Smooth muscle cell (in vitro differentiated cells): Measurements from ENCODE around the gene HES5. TPM values are rescaled to one million over a fixed set of nuclear protein-coding genes. Genes with fewer than 3 reads are reported as not detected.

Experiments used
- DNase-seq: peaks from one replicate; lab custom pipeline; 2025; ENCODE audit not compliant: unreplicated experiment; lab: John Stamatoyannopoulos, UW
- H2AFZ ChIP-seq: fragments of 200-600 bp; sonication (generic); 2 replicates; pipeline ENCODE4 v1.6.0; 2016; ENCODE audit warnings: antibody characterized with exemption, low read depth, mild to moderate bottlenecking
- H3F3A ChIP-seq: fragments of 200-600 bp; sonication (generic); 2 replicates; pipeline ENCODE4 v1.6.0; 2017; ENCODE audit warnings: antibody characterized with exemption, low read depth
- H3K27ac ChIP-seq: fragments of 200-600 bp; sonication (generic); 2 replicates; pipeline ENCODE4 v1.5.1; 2016; ENCODE audit warnings: low read depth, mild to moderate bottlenecking
- H3K27me3 ChIP-seq: fragments of 200-600 bp; sonication (generic); 2 replicates; pipeline ENCODE4 v1.6.1; 2016; ENCODE audit warnings: low read depth, mild to moderate bottlenecking
- H3K36me3 ChIP-seq: fragments of 200-600 bp; sonication (generic); 2 replicates; pipeline ENCODE4 v1.5.1; 2016; ENCODE audit warnings: low read depth
- H3K4me1 ChIP-seq: fragments of 200-600 bp; sonication (generic); 2 replicates; pipeline ENCODE4 v1.5.1; 2016; ENCODE audit warnings: low read depth
- H3K4me2 ChIP-seq: fragments of 200-600 bp; sonication (generic); 2 replicates; pipeline ENCODE4 v1.6.0; 2016; ENCODE audit warnings: mild to moderate bottlenecking
- H3K4me3 ChIP-seq: fragments of 200-600 bp; sonication (generic); 2 replicates; pipeline ENCODE4 v1.5.1; 2016; ENCODE audit warnings: mild to moderate bottlenecking
- H3K79me2 ChIP-seq: fragments of 200-600 bp; sonication (generic); 2 replicates; pipeline ENCODE4 v1.6.0; 2016; ENCODE audit warnings: low read depth, mild to moderate bottlenecking
- H3K9ac ChIP-seq: fragments of 200-600 bp; sonication (generic); 2 replicates; pipeline ENCODE4 v1.6.0; 2016; ENCODE audit warnings: low read depth
- H3K9me3 ChIP-seq: fragments of 200-600 bp; sonication (generic); replicated peaks from 2 replicates; pipeline ENCODE4 v1.5.1; 2016; ENCODE audit warnings: low read depth
- H4K20me1 ChIP-seq: fragments of 200-600 bp; sonication (generic); 2 replicates; pipeline ENCODE4 v1.6.0; 2016; ENCODE audit warnings: low read depth
- CTCF ChIP-seq: fragments of 200-600 bp; sonication (generic); IDR thresholded peaks from 2 replicates; pipeline ENCODE4 v1.5.1; 2017; ENCODE audit warnings: borderline replicate concordance, mild to moderate bottlenecking, antibody characterized with exemption; ENCODE audit not compliant: insufficient read depth, poor library complexity, severe bottlenecking
- WGBS: methylation state at CpG from one replicate; pipeline ENCODE4 v1.1.7; 2016; ENCODE audit warnings: low lambda C conversion rate; 5-methylcytosine and 5-hydroxymethylcytosine counted together
- polyA plus RNA-seq: library from polyadenylated mRNA; unstranded; fragments of >200 nt; fragmentation: Nextera tagmentation; extraction: Ambion mirVana; gene quantifications from 2 replicates; pipeline ENCODE4 v1.2.1, GENCODE V29; 2016
- total RNA-seq: library from RNA; depleted of rRNA; stranded (reverse); fragments of >200 nt; gene quantifications from 2 replicates; pipeline ENCODE4 v1.2.3, GENCODE V29; 2014

HES5 gene
- total and polyA plus RNA-seq, 2 experiments from 2014 or later = 1.6 to 1.7 TPM

GRCh38 chr1:2501820-2502119 lies 28.3 kb downstream of the HES5 start:
- no peak for DNase-seq
- TF ChIP-seq CTCF = no peak
- no peak overlapping the region for H3K4me2 ChIP-seq
- H4K20me1 ChIP-seq = peaks cover 4% of the 10 kb centered on the region
- H3K9me3 ChIP-seq = no peaks in the 10 kb centered on the region
- no peak overlapping the region for H3K9ac ChIP-seq
- no peaks in the 10 kb centered on the region for H3K4me1 ChIP-seq
- 95% methylated on average over 7 of the region's 7 CpGs for WGBS
- H3K36me3 ChIP-seq = no peaks in the 10 kb centered on the region
- no peak overlapping the region for H3K4me3 ChIP-seq
- H2AFZ ChIP-seq = no peak overlapping the region
- no peaks in the 10 kb centered on the region for H3K79me2 ChIP-seq
- H3F3A ChIP-seq = no peaks in the 10 kb centered on the region
- H3K27ac ChIP-seq = no peak overlapping the region
- no peaks in the 10 kb centered on the region for H3K27me3 ChIP-seq

GRCh38 chr1:2501041-2501819 lies 28.8 kb downstream of the HES5 start:
- no peak overlapping the region for H3K27ac ChIP-seq
- DNase-seq = no peak
- no peak for TF ChIP-seq CTCF
- H3K27me3 ChIP-seq = no peaks in the 10 kb centered on the region
- no peaks in the 10 kb centered on the region for H3K79me2 ChIP-seq
- no peaks in the 10 kb centered on the region for H3K4me1 ChIP-seq
- no peak overlapping the region for H3K9ac ChIP-seq
- H4K20me1 ChIP-seq = no peaks in the 10 kb centered on the region
- 88% methylated on average over 25 of the region's 28 CpGs for WGBS
- H3K4me3 ChIP-seq = no peak overlapping the region
- no peaks in the 10 kb centered on the region for H3K36me3 ChIP-seq
- no peaks in the 10 kb centered on the region for H3F3A ChIP-seq
- no peak overlapping the region for H2AFZ ChIP-seq
- H3K9me3 ChIP-seq = no peaks in the 10 kb centered on the region
- H3K4me2 ChIP-seq = no peak overlapping the region

- H3K4me3 ChIP-seq = no peak overlapping the region
- H3K27ac ChIP-seq = no peak overlapping the region
- H3K4me2 ChIP-seq = no peak overlapping the region
- no peaks in the 10 kb centered on the region for H3K27me3 ChIP-seq
- H3K79me2 ChIP-seq = no peaks in the 10 kb centered on the region
- no peak overlapping the region for H2AFZ ChIP-seq
- no peak overlapping the region for H3K9ac ChIP-seq
- H3K4me1 ChIP-seq = no peaks in the 10 kb centered on the region
- no peaks in the 10 kb centered on the region for H3K9me3 ChIP-seq
- no peaks in the 10 kb centered on the region for H3F3A ChIP-seq
- no peaks in the 10 kb centered on the region for H3K36me3 ChIP-seq
- WGBS = 84% methylated on average over 19 of the region's 19 CpGs
- DNase-seq = no peak
- no peaks in the 10 kb centered on the region for H4K20me1 ChIP-seq
- TF ChIP-seq CTCF = no peak
These were observed 30.0 kb downstream of the HES5 start for GRCh38 chr1:2499986-2500596.

GRCh38 chr1:2499260-2499659 lies 30.8 kb downstream of the HES5 start:
- Histone ChIP-seq H4K20me1 (no peaks in the 10 kb centered on the region), H3K36me3 (no peaks in the 10 kb centered on the region), H2AFZ (no peak overlapping the region), H3F3A (no peaks in the 10 kb centered on the region), H3K9ac (no peak overlapping the region), H3K79me2 (no peaks in the 10 kb centered on the region), H3K27ac (no peak overlapping the region), H3K4me1 (no peaks in the 10 kb centered on the region), H3K9me3 (no peaks in the 10 kb centered on the region), H3K27me3 (no peaks in the 10 kb centered on the region), H3K4me3 (no peak overlapping the region), H3K4me2 (no peak overlapping the region)
- no peak for TF ChIP-seq CTCF
- no peak for DNase-seq
- 81% methylated on average over 4 of the region's 4 CpGs for WGBS
